Left lung (tissue), 10 donors: Measurements from ENCODE around the gene MAPRE3. TPM values are rescaled to one million over a fixed set of nuclear protein-coding genes. Genes with fewer than 3 reads are reported as not detected.

ENCODE experiments used
- ATAC-seq: fragments of 200-7000 bp; cut with Tn5 transposase; one replicate; pipeline ENCODE4 v1.9.1; 2020; ENCODE audit warnings: moderate library complexity
- DNase-seq, 4 donors: peaks; one replicate each; pipeline ENCODE4 v3.0.0-alpha.2; 2013 to 2020
- H3K27ac ChIP-seq, 2 donors: fragments of 200-600 bp; sonication (generic) in 1 of 2; one replicate each; pipeline versions ENCODE4 v1.5.0 to v1.8.0; 2020 to 2021
- H3K27me3 ChIP-seq, 2 donors: fragments of 200-600 bp; sonication (generic) in 1 of 2; one replicate each; pipeline versions ENCODE4 v1.5.0 to v1.8.0; 2020 to 2021
- H3K36me3 ChIP-seq, 2 donors: fragments of 200-600 bp; sonication (generic) in 1 of 2; one replicate each; pipeline versions ENCODE4 v1.5.0 to v1.8.0; 2020 to 2021
- H3K4me1 ChIP-seq, 2 donors: fragments of 200-600 bp; one replicate each; pipeline ENCODE4 v1.8.0; 2021
- H3K4me3 ChIP-seq, 2 donors: fragments of 200-600 bp; sonication (generic) in 1 of 2; one replicate each; pipeline versions ENCODE4 v1.5.0 to v1.8.0; 2020 to 2021; ENCODE audit warnings: mild to moderate bottlenecking in 1 of 2
- H3K9me3 ChIP-seq, 2 donors: fragments of 200-600 bp; sonication (generic) in 1 of 2; one replicate each; pipeline versions ENCODE4 v1.5.0 to v1.8.0; 2020 to 2021
- CTCF ChIP-seq, 2 donors: fragments of 200-600 bp; sonication (generic) in 1 of 2; IDR thresholded peaks; one replicate each; pipeline versions ENCODE4 v1.5.0 to v1.8.0; 2021; ENCODE audit warnings: antibody characterized with exemption in 2 of 2
- intact Hi-C, 2 donors: fragments of 100-400 bp; cut with DNase I; formaldehyde crosslinking; loops; one replicate each; pipeline versions ENCODE4 v1.11.2 to v1.14.2; 2022
- polyA plus RNA-seq, 6 donors: library from polyadenylated mRNA; unstranded; fragments of 120-200 nt; gene quantifications; one replicate each; pipeline ENCODE4 v1.2.1, GENCODE V29; 2013; ENCODE audit not compliant: insufficient read length in 6 of 6
- total RNA-seq, 2 donors: library from RNA; stranded (reverse); fragmentation: NEBNext Ultra II Directional; extraction: Animal tissue kit (Norgen Biotek cat#: 25700); gene quantifications; one replicate each; pipeline ENCODE4 v1.2.1, GENCODE V29; 2021
- donor health status: DM: no; HTN: yes; CAD: no.
- donor health status: DM: no; HTN: no; CAD: no.

MAPRE3 gene
- total and polyA plus RNA-seq, 8 donors: 7.1 to 23.5 (median 9.9) TPM

GRCh38 chr2:27040282-27040681, 69.8 kb downstream of the MAPRE3 start:
- H3K4me1 ChIP-seq: peaks cover 0 to 1% of the 10 kb centered on the region in 2 donors
- intact Hi-C loops: no loop called here
- H3K4me3 ChIP-seq: no peak overlapping the region
- ATAC-seq (no peak), DNase-seq (no peak)
- H3K9me3 ChIP-seq: no peaks in the 10 kb centered on the region
- no peak overlapping the region for H3K27ac ChIP-seq
- H3K27me3 ChIP-seq: no peaks in the 10 kb centered on the region
- no peak for TF ChIP-seq CTCF (IDR thresholded peaks at IDR 0.05)
- H3K36me3 ChIP-seq: peaks cover 5 to 81% of the 10 kb centered on the region in 2 donors

GRCh38 chr2:27041752-27042151, 71.3 kb downstream of the MAPRE3 start:
- no peak for DNase-seq
- intact Hi-C loops: no loop called here

GRCh38 chr2:27042159-27042661, 71.8 kb downstream of the MAPRE3 start:
- no peaks in the 10 kb centered on the region for H3K4me1 ChIP-seq
- DNase-seq: no peak
- no peaks in the 10 kb centered on the region for H3K27me3 ChIP-seq
- H3K4me3 ChIP-seq: no peak overlapping the region
- ATAC-seq: no peak
- H3K36me3 ChIP-seq: peaks cover 5 to 62% of the 10 kb centered on the region in 2 donors
- no peak for TF ChIP-seq CTCF (IDR thresholded peaks at IDR 0.05)
- intact Hi-C loops: no loop called here
- H3K9me3 ChIP-seq: no peaks in the 10 kb centered on the region
- no peak overlapping the region for H3K27ac ChIP-seq

More at GRCh38 chr2:27041752-27042151, 71.3 kb downstream of the MAPRE3 start:
- no peak for TF ChIP-seq CTCF (IDR thresholded peaks at IDR 0.05)
- H3K27ac ChIP-seq: no peak overlapping the region
- H3K4me3 ChIP-seq: no peak overlapping the region
- no peaks in the 10 kb centered on the region for H3K9me3 ChIP-seq
- no peaks in the 10 kb centered on the region for H3K27me3 ChIP-seq
- H3K4me1 ChIP-seq: no peaks in the 10 kb centered on the region
- no peak for ATAC-seq
- peaks cover 5 to 67% of the 10 kb centered on the region in 2 donors for H3K36me3 ChIP-seq

GRCh38 chr2:27042985-27043634, 72.7 kb downstream of the MAPRE3 start:
- Histone ChIP-seq H3K36me3 (peaks cover 0 to 53% of the 10 kb centered on the region in 2 donors), H3K4me3 (no peak overlapping the region), H3K9me3 (no peaks in the 10 kb centered on the region), H3K27ac (no peak overlapping the region), H3K27me3 (no peaks in the 10 kb centered on the region), H3K4me1 (no peaks in the 10 kb centered on the region)
- intact Hi-C loops: no loop called here
- DNase-seq (no peak), ATAC-seq (no peak)
- no peak for TF ChIP-seq CTCF (IDR thresholded peaks at IDR 0.05)

- Histone ChIP-seq H3K27ac (peak overlapping the region; percentile 83 to 92), H3K4me3 (peak overlapping the region; percentile 77 to 91), H3K36me3 (peaks cover 0 to 3% of the 10 kb centered on the region in 2 donors), H3K4me1 (peaks cover 6 to 18% of the 10 kb centered on the region in 2 donors), H3K9me3 (no peaks in the 10 kb centered on the region), H3K27me3 (no peaks in the 10 kb centered on the region)
- DNase-seq (peak in 3 of 4 donors; percentile 44 to 86 (median 52)), ATAC-seq (peak; percentile 35)
- no peak for TF ChIP-seq CTCF (IDR thresholded peaks at IDR 0.05)
- intact Hi-C loops: no loop called here
These were observed 79.2 kb downstream of the MAPRE3 start for GRCh38 chr2:27049422-27050280.
